PFSK-1 (cell line): ENCODE data around the gene CS.

ENCODE experiments used
- FOXP2 ChIP-seq: optimal IDR thresholded peaks from 2 replicates; pipeline ENCODE3; 2011; ENCODE audit warnings: borderline replicate concordance, control low read depth, inconsistent platforms; ENCODE audit not compliant: insufficient read depth; ENCODE audit errors: extremely low read length, extremely low read depth
- POLR2AphosphoS5 ChIP-seq: IDR thresholded peaks from 2 replicates; pipeline ENCODE4 v1.6.1; 2012; ENCODE audit warnings: low read depth, mild to moderate bottlenecking, control low read depth, low read length, moderate library complexity
- REST ChIP-seq, 2 experiments: IDR thresholded peaks; 2 replicates each; pipeline versions ENCODE4 v1.6.1 to v1.8.0; 2011 to 2012; ENCODE audit warnings: low read depth in 2 of 2, low read length in 2 of 2, control low read depth in 1 of 2, inconsistent platforms in 1 of 2, mild to moderate bottlenecking in 1 of 2, moderate library complexity in 1 of 2; ENCODE audit not compliant: insufficient read depth in 1 of 2
- SIN3A ChIP-seq: IDR thresholded peaks from 2 replicates; pipeline ENCODE4 v1.6.1; 2012; ENCODE audit warnings: mild to moderate bottlenecking, low read length, moderate library complexity, borderline replicate concordance; ENCODE audit not compliant: insufficient read depth
- TAF1 ChIP-seq: IDR thresholded peaks from 2 replicates; pipeline ENCODE4 v1.6.1; 2012; ENCODE audit warnings: low read length, control low read depth, borderline replicate concordance; ENCODE audit not compliant: insufficient read depth

CS gene

GRCh38 chr12:56244494-56244893, 55.6 kb downstream of the CS start:
- TF ChIP-seq REST (IDR thresholded peaks at IDR 0.05; ENCODE audit: insufficient read depth in 1 of 2, low read depth in 2 of 2, low read length in 2 of 2), result no peak
- no peak for TF ChIP-seq SIN3A
- TF ChIP-seq TAF1, result no peak
- no peak for TF ChIP-seq POLR2AphosphoS5
- TF ChIP-seq FOXP2, result no peak

GRCh38 chr12:56243731-56244181, 56.4 kb downstream of the CS start:
- TF ChIP-seq SIN3A (no peak), REST (IDR thresholded peaks at IDR 0.05; ENCODE audit: insufficient read depth in 1 of 2, low read depth in 2 of 2, low read length in 2 of 2) (no peak), POLR2AphosphoS5 (no peak), FOXP2 (no peak), TAF1 (no peak)

- TF ChIP-seq TAF1 (no peak), POLR2AphosphoS5 (no peak), REST (IDR thresholded peaks at IDR 0.05; ENCODE audit: insufficient read depth in 1 of 2, low read depth in 2 of 2, low read length in 2 of 2) (no peak), FOXP2 (no peak), SIN3A (no peak)
These were observed 57.1 kb downstream of the CS start for GRCh38 chr12:56242986-56243385.

- TF ChIP-seq FOXP2 (no peak), TAF1 (no peak), SIN3A (no peak), POLR2AphosphoS5 (no peak), REST (IDR thresholded peaks at IDR 0.05; ENCODE audit: insufficient read depth in 1 of 2, low read depth in 2 of 2, low read length in 2 of 2) (no peak)
These were observed 58.5 kb downstream of the CS start for GRCh38 chr12:56241424-56242303.
